HL-60/S4 treated with retinoic acid at 250 ng/mL for 4 days and 3 days (cell line): ENCODE measurements around the gene C20orf144.

Source experiments
- in situ Hi-C: fragments of 300-500 bp; cut with MboI; formaldehyde crosslinking; loops from 2 replicates; pipeline ENCODE4 v1.7.0; 2022; ENCODE audit warnings: low sequenced_read_pairs

The C20orf144 gene

DNA sequence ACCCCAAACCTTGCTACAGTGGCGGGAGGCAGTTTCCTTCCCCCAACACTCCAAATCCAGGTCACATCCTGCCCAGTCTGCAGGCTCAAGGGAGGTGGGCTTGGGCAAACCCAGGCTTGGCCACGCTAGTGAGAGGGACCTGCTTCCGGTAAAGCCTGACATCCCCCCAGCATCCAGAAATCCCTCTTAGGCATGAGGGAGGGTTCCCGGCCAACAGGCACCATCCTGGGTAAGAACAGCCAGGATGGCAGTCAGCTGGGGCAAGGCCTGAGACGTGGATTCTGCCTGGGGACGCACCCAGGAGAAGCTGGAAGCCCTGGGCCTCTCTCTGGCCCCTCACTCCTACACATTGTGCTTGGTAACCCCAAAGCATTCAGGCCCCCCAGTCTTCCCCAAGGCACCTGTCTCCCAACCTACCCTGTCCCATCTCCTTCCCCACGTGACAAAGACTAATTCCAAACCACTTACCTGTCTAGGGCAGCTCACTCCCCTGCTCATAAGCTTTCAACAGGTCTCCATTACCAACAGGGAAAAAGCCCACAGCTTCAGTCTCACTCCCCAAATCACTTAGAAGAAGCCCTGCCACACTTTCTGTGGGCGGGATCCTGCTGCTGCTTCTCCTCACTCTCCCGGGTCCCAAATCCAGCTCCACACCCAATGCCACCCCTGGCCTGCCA, 2.1 kb downstream of the C20orf144 start:
- in situ Hi-C loops: loop anchor here (10.0 kb wide), 1 partner anchor 209 kb away; no protein-coding TSS in a partner anchor

DNA sequence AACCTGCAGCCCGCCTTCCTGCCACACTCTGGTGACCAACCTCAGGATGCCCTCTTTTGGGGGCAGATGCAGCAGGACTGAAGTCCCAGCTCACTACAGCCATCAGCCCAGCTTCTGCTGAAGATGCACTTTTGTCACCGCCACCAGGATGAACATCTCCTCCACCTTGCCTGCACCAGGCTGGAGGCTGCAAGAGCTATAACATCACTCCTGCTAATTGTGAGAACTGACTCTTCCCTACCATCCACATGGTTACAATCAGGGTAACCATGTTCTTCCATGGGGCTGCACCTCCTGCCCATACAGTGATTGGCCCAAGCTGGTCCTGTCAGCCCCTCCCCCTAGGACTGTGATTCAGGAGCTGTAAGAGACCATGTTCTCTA, 2.6 kb downstream of the C20orf144 start:
- in situ Hi-C loops: loop anchor here (10.0 kb wide), 1 partner anchor 210 kb away; no protein-coding TSS in a partner anchor

DNA sequence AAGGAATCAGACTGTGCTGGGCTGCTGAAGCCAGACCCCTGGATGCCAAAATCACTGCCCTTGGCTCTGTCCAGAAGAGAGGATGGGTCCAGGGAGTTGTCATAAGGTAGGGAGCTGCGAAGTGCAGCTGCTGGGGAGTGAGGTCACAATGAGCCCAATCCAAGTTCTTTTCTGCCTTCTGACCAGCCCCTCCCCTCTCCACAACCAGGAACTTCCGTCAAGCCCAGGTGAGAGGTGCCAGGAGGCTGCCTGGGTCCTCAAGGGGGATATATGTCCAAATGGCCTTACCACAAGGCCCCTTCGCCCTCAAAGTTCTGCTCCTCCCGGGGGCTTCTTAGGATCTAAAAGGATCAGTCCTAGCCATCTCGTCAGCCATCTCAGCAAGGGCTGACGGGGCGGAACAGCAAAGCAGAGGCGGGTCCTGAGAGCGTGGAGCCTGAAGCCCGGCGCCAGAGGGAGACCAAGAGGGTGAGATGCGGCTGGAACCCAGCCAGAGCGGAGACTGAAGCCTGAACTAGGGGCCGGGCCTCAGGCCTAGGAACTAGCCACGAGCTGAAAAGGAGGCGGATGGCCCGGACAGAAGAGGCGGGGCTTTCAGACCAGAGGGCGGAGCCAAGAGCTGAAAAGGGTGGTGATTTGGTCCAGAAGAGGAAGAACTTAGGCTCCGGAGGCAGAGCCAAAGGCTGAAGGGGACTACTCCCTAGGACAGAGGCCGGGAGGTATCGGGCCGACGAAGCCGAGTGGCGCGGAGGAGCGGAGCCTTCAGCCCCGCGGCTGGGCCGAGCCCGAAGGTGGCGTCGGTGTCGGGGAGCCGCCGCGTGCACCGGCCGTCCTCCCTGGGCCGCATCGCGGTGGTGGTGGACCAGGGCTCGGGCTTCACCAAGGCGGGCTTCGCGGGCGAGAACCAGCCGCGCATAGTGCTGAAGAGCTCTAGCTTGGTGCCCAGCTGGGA, 4.4 kb downstream of the C20orf144 start, which contains the start of gene ACTL10:
Gene ACTL10 (plus strand): TSS at position 651 of the 952 bp plus-strand sequence. CDS start 555 bp downstream, outside the sequence.
- in situ Hi-C loops: loop anchor here (10.0 kb wide), 1 partner anchor 212 kb away; no protein-coding TSS in a partner anchor

DNA sequence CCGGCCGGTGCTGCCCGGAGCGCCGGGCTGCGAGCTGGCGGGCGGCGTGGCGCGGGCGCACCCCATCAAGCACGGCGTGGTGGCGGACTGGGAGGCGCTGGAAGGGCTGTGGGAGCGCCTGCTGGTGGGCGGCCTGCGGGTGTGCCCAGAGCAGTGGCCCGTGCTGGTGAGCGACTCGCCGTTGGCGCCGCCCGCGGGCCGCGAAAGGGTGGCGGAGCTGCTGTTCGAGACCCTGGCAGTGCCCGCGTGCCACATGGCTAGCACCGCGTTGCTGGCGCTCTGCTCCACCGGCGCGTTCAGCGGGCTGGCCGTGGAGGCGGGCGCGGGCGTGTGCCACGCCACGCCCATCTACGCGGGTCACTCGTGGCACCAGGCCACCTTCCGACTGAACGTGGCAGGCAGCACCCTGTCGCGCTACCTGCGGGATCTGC, 5.1 kb downstream of the C20orf144 start:
- in situ Hi-C loops: loop anchor here (10.0 kb wide), 1 partner anchor 212 kb away; no protein-coding TSS in a partner anchor

DNA sequence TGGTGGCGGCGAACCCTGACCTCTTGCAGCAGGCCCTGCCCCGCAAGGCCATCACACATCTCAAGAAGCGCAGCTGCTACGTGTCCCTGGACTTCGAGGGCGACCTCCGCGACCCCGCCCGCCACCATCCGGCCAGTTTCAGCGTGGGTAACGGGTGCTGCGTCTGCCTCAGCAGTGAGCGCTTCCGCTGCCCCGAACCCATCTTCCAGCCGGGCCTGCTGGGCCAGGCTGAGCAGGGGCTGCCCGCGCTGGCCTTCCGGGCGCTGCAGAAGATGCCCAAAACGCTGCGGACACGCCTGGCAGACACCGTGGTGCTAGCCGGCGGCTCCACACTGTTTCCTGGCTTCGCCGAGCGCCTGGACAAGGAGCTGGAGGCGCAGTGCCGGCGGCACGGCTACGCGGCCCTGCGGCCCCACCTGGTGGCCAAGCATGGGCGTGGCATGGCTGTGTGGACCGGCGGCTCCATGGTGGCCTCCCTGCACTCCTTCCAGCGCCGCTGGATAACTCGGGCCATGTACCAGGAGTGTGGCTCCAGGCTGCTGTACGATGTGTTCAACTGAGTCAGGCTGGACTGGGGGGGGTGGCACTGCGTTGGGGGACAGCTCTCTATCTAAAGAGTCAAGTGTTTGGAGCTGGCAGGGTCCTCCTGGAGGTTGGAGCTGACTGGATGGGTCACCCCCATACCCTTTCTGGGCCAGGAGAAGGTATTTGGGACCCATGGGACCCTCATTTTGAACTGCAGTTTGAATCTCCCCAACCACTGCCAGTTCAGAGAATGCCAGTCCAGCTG, 5.7 kb downstream of the C20orf144 start:
- in situ Hi-C loops: loop anchor here (10.0 kb wide), 1 partner anchor 213 kb away; no protein-coding TSS in a partner anchor

DNA sequence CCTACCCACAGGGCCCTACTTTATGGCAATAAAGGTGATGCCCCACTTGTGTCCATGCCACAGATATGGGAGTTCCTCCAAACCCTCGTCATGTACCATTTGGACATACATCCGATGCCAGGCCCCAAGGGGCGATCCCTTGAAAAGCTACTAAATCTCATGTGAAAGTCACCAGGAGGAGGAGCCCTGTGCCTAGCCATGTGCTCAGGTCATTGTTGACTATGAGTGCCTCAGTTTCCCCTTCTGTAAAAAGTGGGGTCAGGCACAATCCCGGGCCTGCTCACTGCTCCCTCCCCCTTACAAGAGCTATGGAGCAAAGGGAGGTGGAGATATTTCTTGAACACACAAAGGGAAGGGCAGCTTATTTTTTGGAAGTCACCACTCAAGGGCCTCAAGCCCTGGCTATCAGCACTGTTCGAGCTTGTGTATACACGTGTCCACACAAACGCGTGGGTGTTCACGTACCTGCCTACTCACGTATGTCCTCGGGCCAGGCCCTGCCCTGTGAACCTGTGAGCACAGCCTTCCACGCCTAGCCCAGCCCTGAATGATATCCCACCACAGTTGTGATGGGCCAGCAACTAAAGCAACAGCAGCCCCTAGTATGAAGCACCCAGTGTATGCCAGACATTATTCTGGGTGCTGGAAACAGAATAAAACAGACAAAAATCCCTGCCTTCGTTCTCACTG, 6.5 kb downstream of the C20orf144 start:
- in situ Hi-C loops: loop anchor here (10.0 kb wide), 1 partner anchor 214 kb away; no protein-coding TSS in a partner anchor

DNA sequence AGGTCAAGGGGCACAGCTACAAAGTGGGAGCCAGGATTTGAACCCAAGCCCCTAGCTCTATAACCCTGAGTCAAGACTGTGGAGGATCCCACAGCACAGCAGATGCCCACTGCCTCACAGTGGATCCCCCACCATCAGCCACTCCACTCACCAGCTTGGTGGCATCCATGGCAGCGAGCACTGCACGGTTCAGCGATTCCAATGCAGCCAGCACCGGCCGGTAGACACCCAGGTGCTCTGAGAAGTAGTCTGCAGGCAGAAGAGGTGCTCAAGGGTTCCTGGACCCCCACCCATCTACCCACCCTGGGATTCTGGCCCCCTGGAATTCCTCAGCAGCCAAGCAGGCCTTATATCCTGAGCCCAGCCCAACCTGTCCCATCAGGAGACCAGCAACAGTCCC, 7.1 kb downstream of the C20orf144 start:
- in situ Hi-C loops: loop anchor here (10.0 kb wide), 1 partner anchor 214 kb away; no protein-coding TSS in a partner anchor

DNA sequence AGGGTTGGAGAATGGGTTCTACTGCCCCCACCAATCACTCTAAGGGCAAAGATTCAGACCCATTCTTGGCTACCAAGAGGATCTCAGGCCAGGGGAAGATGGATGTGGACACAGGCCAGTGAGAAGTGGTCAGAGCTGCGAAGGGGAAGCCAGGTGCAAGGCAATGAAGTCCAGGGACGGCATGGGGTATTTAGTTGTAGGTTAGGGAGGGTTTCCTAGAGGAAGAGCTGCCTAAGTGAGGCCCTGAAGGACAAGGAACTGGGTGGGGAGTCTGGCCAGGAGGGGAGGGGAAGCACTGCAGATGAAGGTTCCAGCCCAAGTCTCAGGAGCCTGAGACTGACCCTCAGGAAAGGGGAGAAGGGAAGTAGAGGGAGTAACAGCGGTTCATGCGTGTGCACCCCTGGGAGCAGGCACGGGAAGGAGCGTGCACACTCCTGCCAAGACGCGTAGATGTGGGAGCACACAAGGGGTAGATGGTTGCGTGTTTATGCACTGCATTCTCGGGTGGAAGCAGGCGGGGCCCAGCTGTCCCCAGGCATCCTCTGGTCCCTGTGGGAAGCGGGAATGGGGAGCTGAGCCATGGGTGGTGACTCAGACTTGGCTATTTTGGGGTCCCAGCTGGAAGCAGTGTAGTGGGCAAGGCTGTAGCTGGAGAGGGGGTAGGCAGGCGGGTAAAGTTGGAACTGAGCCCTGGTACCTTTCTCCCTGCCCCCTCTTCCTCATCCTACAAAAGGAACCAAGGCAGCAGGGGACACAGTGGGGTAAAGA, 7.9 kb downstream of the C20orf144 start:
- in situ Hi-C loops: loop anchor here (10.0 kb wide), 1 partner anchor 215 kb away; no protein-coding TSS in a partner anchor

DNA sequence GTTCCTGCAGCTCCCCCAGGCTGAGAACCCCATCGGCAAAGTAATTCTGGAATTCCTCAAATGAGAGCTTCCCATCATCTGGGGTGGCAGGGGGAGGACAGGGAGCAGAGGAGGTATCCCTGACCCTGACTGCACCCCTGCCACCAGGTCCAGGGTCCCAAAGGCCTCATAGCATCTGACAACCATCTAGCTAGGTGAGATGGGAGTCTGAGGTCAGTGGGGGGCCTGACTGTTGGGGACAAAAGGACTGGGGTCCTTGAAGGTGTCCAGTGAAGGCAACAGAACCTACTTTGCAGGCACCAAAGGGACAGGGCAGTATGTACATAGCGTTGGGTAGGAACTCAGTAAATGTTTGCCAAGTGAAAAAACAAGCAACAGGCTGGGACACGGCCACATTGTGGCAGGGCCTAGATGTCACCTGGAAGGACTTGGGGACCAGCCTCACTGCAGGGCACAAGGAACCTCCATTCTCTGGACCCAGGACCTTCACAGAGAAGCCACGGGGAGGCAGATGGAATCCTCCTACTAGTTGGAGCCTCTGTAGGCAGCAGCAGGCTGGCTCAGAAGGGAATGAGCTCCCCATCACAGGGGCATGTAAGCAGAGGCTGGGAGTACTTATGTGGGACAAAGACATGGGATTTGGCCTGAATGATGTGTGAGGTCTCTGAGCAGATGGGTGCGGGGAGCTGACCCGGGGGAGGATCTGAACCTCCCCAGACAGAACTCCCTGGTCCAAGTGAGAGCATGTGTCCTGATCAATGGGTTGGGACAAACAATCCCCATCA, 8.8 kb downstream of the C20orf144 start:
- in situ Hi-C loops: no loop called here

DNA sequence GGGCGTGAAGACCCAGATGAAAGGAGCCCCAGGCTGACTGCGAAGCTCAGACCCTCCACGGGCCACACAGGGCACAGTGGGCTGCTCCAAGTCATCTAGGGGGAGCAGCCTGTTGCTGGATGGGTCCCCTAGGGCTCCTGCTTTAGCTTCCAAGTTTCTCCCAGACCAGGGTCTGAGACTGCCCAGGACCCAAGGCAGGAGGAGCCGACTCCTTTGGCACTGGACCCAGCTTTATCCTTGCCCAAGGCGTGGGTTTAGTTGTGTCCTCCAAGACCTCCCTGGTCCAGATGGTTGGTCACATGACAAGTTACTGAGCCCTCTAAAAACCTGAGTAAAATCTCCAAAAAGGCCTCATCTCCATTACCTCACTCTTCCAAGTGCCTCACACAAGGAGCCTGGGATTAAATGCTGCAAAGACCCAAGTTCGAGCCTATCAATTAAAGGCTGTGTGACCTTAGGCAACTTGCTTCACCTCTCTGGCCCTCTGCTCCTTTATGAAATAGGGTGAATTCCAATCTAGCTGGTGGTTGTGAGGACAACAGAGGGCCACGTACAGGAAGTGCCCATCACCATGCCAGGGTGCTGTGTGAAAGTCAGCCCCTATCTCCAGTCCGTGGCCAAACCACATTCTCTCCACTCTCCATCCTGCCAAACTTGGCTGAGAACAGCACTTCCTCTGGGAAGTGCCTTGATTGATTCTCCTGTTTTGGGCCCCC, 9.6 kb downstream of the C20orf144 start:
- in situ Hi-C loops: no loop called here

DNA sequence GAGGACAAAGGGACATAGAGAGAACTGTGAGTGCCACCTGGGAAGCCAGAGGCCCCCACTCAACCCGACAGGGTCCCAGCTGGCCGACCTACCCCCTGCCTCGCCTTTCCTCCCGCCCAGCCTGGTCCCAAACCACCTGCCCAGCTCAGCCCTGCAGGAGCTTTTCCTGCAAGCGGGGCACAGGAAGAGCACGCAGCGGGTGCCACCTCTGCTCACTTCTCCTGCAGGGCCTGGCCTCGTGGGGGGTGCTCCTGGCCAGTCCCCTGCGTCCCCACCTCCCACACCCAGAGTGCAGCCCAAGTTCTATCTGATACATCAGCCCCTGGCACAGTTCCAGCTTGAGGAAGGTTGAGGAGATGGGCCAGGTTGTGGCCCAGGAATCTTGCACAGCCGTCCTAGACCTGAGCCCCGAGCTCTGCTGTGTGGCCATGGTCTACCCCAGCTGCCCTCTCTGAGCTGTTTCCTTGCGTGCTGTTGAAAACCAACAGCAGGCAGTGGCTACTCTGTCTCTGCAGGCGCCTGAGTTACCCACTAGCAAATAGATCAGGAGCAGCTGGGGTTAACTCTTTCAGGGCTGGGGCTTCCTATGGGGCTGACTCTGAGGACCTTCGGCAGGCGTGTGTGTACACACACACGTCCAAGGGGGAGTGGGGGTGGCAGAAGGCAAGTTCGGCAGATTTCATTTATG, 10.4 kb downstream of the C20orf144 start:
- in situ Hi-C loops: no loop called here

DNA sequence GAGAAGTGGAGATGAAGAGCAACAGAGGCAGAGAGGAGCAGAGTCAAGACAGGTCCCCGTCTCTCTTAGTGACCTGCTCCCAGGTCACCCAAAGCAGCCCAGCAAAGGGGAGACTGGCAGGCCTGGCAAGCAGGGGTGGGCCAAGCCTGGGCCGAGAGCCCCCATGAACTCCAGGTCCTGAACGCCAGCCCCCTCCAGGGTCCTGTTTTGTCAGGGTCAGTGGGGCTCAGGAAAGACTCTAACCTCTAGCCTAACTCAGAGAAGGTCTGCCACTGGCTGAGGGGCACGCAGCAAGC, 10.9 kb downstream of the C20orf144 start:
- in situ Hi-C loops: no loop called here

DNA sequence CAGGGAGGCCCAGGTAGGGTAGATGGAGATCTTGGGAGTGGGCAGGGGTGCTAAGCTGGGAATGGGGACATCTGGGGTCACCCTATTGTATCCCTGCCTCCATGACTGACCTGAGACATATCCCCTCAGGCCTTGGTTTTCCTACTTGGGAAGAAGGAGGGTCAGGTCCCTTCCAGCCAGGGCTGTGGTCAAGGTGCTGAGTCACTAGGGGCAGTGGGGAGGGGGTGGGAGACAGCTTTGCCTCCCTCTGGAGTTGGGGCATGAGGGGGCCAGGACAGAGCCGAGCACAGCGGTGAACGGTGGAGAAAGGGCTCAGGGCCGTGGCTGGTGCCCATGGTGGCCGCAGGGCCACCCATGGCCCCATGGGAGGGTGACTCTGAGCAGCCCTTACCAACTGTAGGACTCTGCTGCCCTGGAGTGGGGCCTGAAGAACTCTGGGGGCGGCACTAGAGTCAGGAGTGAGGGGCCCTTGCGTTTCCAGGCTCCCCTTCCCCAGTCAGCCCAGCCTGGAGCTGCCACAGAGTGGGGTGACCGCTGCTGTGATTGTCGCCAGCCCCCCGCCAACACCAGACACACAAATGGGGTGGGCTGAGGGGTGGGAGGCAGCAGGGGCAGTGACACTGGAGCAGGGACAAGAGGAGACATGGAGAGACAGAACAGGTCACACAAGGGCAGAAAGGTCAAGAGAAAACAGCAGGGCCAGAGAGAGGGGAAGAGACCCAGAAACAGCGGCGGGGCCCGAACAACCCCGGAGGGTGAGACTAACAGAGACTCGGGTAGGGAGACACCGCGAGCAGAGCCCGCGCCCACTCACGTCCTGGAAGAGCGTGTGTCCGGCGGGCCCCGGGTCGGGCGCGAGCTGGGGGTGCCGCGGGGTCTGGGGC, 11.5 kb downstream of the C20orf144 start:
- in situ Hi-C loops: no loop called here

DNA sequence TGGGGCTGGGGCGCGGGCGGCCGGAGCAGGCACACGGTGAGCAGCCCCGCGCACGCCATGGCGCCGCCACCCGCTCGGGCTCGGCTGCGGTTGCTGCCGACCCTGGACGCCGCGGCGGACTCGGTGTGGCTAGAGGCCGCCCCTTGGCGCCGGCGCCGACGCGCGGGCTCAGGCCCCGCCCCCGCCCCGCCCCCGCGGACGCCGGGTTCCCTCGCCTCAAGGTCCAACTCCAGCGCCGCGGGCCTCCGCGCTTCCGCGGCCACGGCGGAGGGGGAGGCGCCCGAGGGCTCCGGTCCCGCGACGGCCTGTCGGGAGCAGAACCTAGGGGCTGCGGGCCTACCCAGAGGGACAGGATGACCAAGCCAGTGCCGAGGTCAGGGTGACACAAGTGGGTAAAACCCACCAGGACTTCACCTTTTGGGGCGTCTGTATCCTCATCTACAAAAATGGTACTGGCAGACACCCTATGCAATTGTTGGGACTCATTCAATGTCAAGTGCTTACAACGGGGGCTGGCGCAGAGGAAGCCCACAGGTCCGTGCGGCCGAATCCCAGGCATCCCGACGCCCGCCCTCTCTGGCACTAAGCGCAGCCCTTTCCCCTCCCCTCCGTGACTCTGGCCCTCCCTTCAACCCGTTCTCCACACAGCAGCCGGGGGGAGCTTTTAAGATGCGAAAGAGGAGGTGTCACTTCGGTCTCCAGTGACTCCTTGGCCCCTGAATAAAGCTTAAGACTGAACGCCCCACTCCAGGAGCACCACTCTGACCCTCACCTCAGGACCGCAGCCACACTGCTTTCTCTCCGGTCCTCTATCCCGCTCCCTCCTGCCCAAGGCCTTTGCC, 12.4 kb downstream of the C20orf144 start, which contains the start of gene NECAB3:
Gene NECAB3 (minus strand): TSS at position 135 of the 842 bp plus-strand sequence. CDS start 76 bp downstream, at position 59.
- in situ Hi-C loops: no loop called here
